ENCODE data around the gene IQSEC3.

The IQSEC3 gene

GRCh38 chr12:108594-108993, 42.0 kb downstream of the IQSEC3 start:
- DNase-seq (ENCODE audit: low read depth) = no peak

GRCh38 chr12:109446-109845, 42.9 kb downstream of the IQSEC3 start:
- no peak for TF ChIP-seq CTCF (conservative IDR thresholded peaks at IDR 0.05; ENCODE audit: low read length)
- no peak overlapping the region for H3K4me3 ChIP-seq (ENCODE audit: low read length)
- DNase-seq (ENCODE audit: low read depth) = no peak

More at GRCh38 chr12:108594-108993, 42.0 kb downstream of the IQSEC3 start:
- TF ChIP-seq CTCF (conservative IDR thresholded peaks at IDR 0.05; ENCODE audit: low read length) = no peak
- no peak overlapping the region for H3K4me3 ChIP-seq (ENCODE audit: low read length)

- TF ChIP-seq CTCF (conservative IDR thresholded peaks at IDR 0.05; ENCODE audit: low read length) = no peak
- DNase-seq (ENCODE audit: low read depth) = no peak
Measured at GRCh38 chr12:109872-110271, 43.3 kb downstream of the IQSEC3 start.

GRCh38 chr12:111699-112493, 45.3 kb downstream of the IQSEC3 start:
- DNase-seq (ENCODE audit: low read depth) = no peak
- H3K4me3 ChIP-seq (ENCODE audit: low read length) = no peak overlapping the region
- TF ChIP-seq CTCF (conservative IDR thresholded peaks at IDR 0.05; ENCODE audit: low read length) = no peak

More at GRCh38 chr12:109872-110271, 43.3 kb downstream of the IQSEC3 start:
- H3K4me3 ChIP-seq (ENCODE audit: low read length) = no peak overlapping the region

GRCh38 chr12:113347-113746, 46.8 kb downstream of the IQSEC3 start:
- no peak overlapping the region for H3K4me3 ChIP-seq (ENCODE audit: low read length)
- DNase-seq (ENCODE audit: low read depth) = no peak
- TF ChIP-seq CTCF (conservative IDR thresholded peaks at IDR 0.05; ENCODE audit: low read length) = no peak

- no peak for DNase-seq (ENCODE audit: low read depth)
- no peak overlapping the region for H3K4me3 ChIP-seq (ENCODE audit: low read length)
Measured at GRCh38 chr12:114626-115211, 48.2 kb downstream of the IQSEC3 start.

More at GRCh38 chr12:114626-115211, 48.2 kb downstream of the IQSEC3 start:
- TF ChIP-seq CTCF (conservative IDR thresholded peaks at IDR 0.05; ENCODE audit: low read length) = no peak

Data from AG10803 (cell line).